ENCODE data around the gene ESRRA. TPM values are rescaled to one million over a fixed set of nuclear protein-coding genes. Genes with fewer than 3 reads are reported as not detected.
A peak's percentile ranks its signal among the peaks of the same experiment; 100 is the strongest.

Gene ESRRA
- total RNA-seq, 2 donors from 2014 or later: 40.5 to 42.4 TPM

DNA sequence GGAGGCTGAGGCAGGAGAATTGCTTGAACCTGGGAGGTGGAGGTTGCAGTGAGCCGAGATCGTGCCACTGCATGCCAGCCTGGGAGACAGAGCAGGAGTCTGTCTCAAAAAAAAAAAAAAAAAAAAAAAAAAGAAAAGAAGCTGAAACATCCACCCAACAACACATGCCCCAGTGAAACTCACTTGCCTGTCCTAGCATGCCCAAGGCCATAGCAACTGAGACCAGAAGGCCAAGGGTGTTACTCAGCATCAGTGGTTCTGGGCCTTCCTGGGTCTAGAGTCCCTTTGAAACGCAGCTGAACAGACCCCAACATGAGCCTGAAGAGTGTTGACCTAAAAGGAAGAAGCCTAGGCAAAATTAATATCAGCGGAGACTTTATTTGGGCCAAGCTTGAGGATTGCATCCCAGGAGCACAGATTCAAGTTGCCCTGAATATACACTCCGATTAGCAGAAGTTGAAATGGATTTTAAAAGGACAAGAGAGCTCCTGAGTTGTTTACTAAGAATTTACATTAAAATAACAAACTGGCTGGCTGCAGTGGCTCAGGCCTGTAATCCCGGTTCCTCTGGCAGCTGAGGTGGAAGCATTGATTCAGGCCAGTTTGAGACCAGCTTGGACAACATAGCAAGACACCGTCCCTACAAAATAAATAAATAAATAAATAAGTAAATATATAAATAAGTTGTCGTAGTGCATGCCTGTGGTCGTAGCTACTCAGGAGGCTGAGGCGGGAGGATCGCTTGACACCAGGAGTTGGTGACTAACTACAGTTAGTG lies 19.6 kb downstream of the ESRRA start:
- H3K27ac Mint-ChIP-seq: no peak overlapping the region
- peaks cover 2% of the 10 kb centered on the region in 2 donors for H3K36me3 Mint-ChIP-seq (ENCODE audit: insufficient read depth in 2 of 2)
- no peaks in the 10 kb centered on the region for H3K9me3 Mint-ChIP-seq
- no peaks in the 10 kb centered on the region for H3K27me3 Mint-ChIP-seq (ENCODE audit: low read depth)
- H3K4me3 Mint-ChIP-seq: no peak overlapping the region
- peaks cover 20% of the 10 kb centered on the region for H3K4me1 Mint-ChIP-seq (ENCODE audit: low read depth)
- DNase-seq (no peak), ATAC-seq (replicated peaks in 1 of 2) (no peak)

DNA sequence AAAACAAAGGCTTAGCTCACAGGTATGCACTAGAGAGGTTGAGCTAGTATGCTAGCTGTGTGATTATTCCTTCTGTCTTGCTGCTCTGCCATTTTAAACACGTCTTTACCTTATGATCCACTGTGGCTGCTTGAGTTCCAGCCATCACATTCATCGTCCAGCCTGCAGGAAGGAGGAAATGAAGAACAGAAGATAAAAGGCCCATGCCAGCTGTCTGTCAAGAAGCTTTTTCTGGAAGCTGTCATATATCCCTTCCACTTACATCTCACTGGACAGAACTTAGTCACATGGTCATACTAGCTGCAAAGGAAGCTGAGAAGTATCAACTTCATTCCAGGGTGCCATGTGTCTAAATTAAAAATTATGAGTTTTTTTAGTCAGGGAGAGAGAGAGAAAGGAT lies 22.1 kb downstream of the ESRRA start:
- Mint-ChIP-seq H3K27me3 (ENCODE audit: low read depth) (no peaks in the 10 kb centered on the region), H3K9me3 (no peaks in the 10 kb centered on the region), H3K4me3 (no peak overlapping the region), H3K27ac (no peak overlapping the region), H3K36me3 (ENCODE audit: insufficient read depth in 2 of 2) (no peaks in the 10 kb centered on the region), H3K4me1 (ENCODE audit: low read depth) (peaks cover 10% of the 10 kb centered on the region)
- ATAC-seq (replicated peaks in 1 of 2) (no peak), DNase-seq (no peak)

DNA sequence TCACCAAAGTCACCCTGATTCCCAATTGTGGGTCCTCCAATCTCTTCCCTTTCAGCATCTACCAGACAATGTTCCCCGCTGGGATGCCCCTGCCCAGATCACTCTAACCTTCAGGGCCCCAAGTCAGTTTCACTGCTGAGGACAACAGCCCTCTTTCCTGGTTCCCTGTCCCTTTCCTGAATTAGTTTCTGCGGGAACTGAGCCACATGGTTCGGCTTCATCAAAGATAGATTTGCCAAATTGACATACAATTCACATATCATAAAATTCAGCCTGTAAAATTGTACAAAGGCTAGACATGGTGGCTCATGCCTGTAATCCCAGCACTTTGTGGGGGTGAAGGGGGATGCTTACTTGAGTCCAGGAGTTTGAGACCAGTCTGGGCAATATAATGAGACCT lies 22.7 kb downstream of the ESRRA start:
- DNase-seq: no peak
- Mint-ChIP-seq H3K9me3 (no peaks in the 10 kb centered on the region), H3K27ac (no peak overlapping the region), H3K36me3 (ENCODE audit: insufficient read depth in 2 of 2) (no peaks in the 10 kb centered on the region), H3K27me3 (ENCODE audit: low read depth) (no peaks in the 10 kb centered on the region), H3K4me1 (ENCODE audit: low read depth) (peaks cover 10% of the 10 kb centered on the region), H3K4me3 (no peak overlapping the region)
- ATAC-seq (replicated peaks in 1 of 2): no peak

DNA sequence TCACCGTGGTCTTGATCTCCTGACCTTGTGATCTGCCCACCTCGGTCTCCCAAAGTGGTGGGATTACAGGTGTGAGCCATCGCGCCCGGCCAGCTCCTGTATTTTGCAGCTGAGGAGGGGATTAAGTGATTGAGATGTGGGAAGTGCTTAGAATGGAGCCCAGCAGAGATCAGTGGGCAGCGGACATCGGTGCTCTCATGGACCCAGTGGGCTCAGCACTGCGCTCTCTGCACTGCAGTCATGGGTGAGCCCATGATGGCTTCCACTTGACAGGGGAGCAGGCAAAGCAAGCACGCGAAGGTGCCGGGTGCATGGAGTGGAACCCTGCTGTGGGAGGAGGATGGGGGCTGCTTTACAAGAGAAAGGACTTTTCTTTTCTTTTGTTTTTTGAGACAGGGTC lies 25.6 kb downstream of the ESRRA start:
- Mint-ChIP-seq H3K27me3 (ENCODE audit: low read depth) (no peaks in the 10 kb centered on the region), H3K9me3 (no peaks in the 10 kb centered on the region), H3K36me3 (ENCODE audit: insufficient read depth in 2 of 2) (no peaks in the 10 kb centered on the region), H3K4me1 (ENCODE audit: low read depth) (peaks cover 20% of the 10 kb centered on the region), H3K27ac (no peak overlapping the region), H3K4me3 (no peak overlapping the region)
- DNase-seq (no peak), ATAC-seq (replicated peaks in 1 of 2) (no peak)

DNA sequence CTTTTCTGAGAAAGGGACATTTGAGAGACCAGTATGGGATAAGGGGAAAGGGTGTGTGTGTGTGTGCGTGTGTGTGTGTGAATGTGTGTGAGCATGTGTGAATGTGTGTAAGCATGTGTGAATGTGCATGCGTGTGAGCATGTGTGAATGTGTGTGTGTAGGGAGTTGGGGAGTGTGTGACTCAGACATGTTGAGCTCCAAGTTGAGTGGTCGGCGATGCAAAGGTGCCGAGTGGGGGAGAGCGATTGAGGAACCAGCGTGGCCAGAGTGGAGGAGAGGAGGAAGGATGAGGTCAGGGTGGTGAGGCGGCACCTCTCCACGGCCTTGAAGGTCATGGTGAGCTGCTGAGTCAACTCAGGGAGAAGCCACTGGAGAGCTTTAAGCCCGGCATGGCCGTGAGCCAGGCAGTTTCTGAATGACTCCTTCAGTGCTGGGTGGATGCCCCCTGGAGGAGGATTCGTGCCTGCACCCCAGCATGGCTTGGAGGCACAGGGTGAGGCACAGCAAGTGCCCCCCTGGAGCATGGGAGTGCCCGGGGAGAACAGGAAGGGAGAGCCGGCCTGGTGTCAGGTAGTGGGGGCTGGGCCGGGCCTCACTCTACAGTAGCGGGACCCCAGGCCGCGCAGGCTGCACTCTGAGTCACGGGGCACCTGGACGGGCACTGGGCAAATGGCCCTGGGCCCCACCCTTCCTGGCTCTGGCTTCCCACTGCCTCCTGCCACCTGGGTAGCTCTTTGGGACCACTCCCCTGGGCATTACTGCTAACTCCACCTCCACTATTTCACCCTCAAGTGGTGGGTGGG lies 26.4 kb downstream of the ESRRA start:
- H3K27me3 Mint-ChIP-seq (ENCODE audit: low read depth): no peaks in the 10 kb centered on the region
- ATAC-seq (replicated peaks in 1 of 2): peak; percentile 88 to 91
- H3K27ac Mint-ChIP-seq: peak overlapping the region; percentile 6
- peak overlapping the region; percentile 32 to 40 for H3K4me3 Mint-ChIP-seq
- peaks cover 20% of the 10 kb centered on the region for H3K4me1 Mint-ChIP-seq (ENCODE audit: low read depth)
- no peaks in the 10 kb centered on the region for H3K9me3 Mint-ChIP-seq
- no peaks in the 10 kb centered on the region for H3K36me3 Mint-ChIP-seq (ENCODE audit: insufficient read depth in 2 of 2)
- peak; percentile 89 to 92 for DNase-seq

DNA sequence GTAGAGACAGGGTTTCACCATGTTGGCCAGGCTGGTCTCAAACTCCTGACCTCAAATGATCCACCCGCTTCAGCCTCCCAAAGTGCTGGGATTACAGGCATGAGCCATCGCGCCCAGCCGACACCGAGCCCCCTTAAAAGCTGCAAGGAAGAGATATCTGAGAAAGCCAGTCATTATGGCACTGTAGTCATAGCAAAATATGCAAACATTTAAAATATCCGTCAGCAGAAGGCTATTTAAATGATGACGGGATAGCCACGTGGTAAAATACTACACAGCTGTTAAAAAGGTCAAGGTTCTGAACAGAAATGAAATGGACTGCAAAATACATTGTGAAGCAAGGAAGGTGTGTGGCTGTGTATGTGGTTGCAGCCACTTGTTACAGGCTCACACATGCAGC lies 28.2 kb downstream of the ESRRA start:
- DNase-seq (no peak), ATAC-seq (replicated peaks in 1 of 2) (no peak)
- Mint-ChIP-seq H3K27me3 (ENCODE audit: low read depth) (no peaks in the 10 kb centered on the region), H3K4me3 (no peak overlapping the region), H3K36me3 (ENCODE audit: insufficient read depth in 2 of 2) (peaks cover 0 to 5% of the 10 kb centered on the region in 2 donors), H3K9me3 (no peaks in the 10 kb centered on the region), H3K27ac (no peak overlapping the region), H3K4me1 (ENCODE audit: low read depth) (peaks cover 30% of the 10 kb centered on the region)

DNA sequence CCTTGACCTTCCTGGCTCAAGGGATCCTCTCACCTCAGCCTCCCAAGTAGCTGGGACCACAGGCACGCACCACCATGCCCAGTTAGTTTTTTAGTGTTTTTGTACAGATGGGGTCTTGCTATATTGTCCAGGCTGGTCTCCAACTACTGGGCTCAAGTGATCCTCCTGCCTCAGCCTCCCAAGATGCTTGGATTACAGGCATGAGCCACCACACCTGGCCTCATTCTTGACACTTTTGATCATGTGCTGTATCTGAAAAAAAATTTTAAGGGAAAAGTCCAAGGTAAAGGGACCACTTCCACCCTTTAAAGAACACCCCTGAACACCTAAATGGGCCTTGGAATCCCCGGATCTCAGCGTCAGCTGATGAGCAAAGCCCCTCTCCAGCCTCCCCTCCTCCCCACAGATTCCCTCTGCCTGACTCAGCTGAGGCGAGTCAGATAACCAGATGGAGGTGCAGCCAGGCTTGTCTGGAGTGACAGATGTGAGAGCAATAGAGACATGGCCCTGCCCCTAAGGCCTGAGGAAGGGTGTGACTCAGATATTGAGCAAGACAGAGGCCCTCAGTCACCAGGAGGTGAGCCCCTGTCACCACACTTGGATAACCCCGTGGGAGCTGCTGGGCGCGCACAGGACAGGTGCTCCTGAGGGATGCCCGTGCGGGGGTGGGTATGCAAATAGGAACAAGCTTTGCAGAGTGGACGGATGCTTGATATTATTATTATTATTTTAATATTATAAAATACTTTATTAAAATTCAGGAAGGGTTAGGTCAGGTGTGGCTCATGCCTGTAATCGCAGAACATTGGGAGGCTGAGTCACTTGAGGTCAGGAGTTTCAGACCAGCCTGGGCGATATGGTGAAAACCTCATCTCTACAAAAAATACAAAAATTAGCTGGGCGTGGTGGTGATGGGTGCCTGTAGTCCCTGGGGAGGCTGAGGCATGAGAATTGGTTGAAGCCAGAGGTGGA lies 29.7 kb downstream of the ESRRA start:
- H3K4me1 Mint-ChIP-seq (ENCODE audit: low read depth): peaks cover 44% of the 10 kb centered on the region
- ATAC-seq (replicated peaks in 1 of 2) (peak; percentile 73 to 75), DNase-seq (peak; percentile 62 to 76)
- no peaks in the 10 kb centered on the region for H3K27me3 Mint-ChIP-seq (ENCODE audit: low read depth)
- H3K4me3 Mint-ChIP-seq: peak overlapping the region; percentile 17 to 42
- H3K27ac Mint-ChIP-seq: peak overlapping the region; percentile 68
- peaks cover 0 to 9% of the 10 kb centered on the region in 2 donors for H3K36me3 Mint-ChIP-seq (ENCODE audit: insufficient read depth in 2 of 2)
- H3K9me3 Mint-ChIP-seq: no peaks in the 10 kb centered on the region

DNA sequence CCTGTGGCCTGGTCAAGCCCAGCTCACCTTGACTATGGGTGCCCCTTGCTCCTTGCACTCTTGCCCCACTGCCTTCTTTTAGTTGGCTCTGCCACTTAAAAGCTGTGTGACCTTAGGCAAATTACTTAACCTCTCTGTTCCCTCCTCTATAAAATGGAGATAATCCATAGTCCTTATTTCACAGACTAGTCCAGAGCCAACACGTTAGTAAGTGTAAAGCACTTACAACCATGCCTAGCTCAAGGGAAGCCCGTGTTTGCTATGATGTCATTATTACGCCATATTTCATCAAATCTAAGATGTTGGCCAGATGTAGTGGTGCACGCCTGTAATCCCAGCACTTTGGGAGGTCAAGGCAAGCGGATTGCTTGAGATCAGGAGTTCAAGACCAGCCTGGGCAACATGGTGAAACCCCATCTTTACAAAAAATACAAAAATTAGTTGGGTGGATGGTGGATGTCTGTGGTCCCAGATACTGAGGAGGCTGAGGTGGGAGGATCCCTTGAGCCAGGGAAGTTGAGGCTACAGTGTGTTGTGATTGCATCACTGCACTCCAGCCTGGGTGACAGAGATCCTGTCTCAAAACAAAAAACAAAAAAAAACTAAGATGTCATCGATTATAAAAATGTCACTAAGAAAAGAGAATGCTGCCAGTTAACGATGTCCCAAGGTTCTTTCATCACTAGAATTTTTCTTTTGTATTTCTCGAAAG lies 32.4 kb downstream of the ESRRA start:
- no peak for ATAC-seq (replicated peaks in 1 of 2)

DNA sequence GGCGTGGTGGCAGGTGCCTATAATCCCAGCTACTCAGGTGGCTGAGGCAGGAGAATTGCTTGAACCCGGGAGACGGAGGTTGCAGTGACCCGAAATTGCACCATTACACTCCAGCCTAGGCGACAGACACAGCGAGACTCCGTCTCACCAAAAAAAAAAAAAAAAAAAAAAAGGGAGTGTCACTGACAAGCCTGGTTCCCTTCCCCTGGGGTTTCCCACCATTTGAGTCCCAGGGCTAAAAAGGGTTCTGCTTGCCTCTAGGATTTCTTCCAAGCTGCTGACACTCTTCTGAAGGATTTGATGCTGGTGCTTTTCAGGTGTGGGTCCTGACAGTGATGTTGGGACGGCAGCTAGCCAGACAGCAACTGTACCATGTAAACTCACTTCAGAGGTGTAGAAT lies 33.4 kb downstream of the ESRRA start:
- ATAC-seq (replicated peaks in 1 of 2) (no peak), DNase-seq (no peak)
- H3K36me3 Mint-ChIP-seq (ENCODE audit: insufficient read depth in 2 of 2): peaks cover 0 to 12% of the 10 kb centered on the region in 2 donors
- peak overlapping the region; percentile 87 to 96 for H3K4me3 Mint-ChIP-seq
- peaks cover 60% of the 10 kb centered on the region for H3K4me1 Mint-ChIP-seq (ENCODE audit: low read depth)
- H3K27ac Mint-ChIP-seq: peak overlapping the region; percentile 82
- H3K27me3 Mint-ChIP-seq (ENCODE audit: low read depth): no peaks in the 10 kb centered on the region
- H3K9me3 Mint-ChIP-seq: no peaks in the 10 kb centered on the region

More for the DNA sequence above, 32.4 kb downstream of the ESRRA start:
- H3K4me3 Mint-ChIP-seq: peak overlapping the region in 1 of 2 donors; percentile 87
- H3K9me3 Mint-ChIP-seq: no peaks in the 10 kb centered on the region
- H3K4me1 Mint-ChIP-seq (ENCODE audit: low read depth): peaks cover 56% of the 10 kb centered on the region
- peaks cover 0 to 12% of the 10 kb centered on the region in 2 donors for H3K36me3 Mint-ChIP-seq (ENCODE audit: insufficient read depth in 2 of 2)
- peak overlapping the region; percentile 48 for H3K27ac Mint-ChIP-seq
- no peak for DNase-seq
- no peaks in the 10 kb centered on the region for H3K27me3 Mint-ChIP-seq (ENCODE audit: low read depth)

DNA sequence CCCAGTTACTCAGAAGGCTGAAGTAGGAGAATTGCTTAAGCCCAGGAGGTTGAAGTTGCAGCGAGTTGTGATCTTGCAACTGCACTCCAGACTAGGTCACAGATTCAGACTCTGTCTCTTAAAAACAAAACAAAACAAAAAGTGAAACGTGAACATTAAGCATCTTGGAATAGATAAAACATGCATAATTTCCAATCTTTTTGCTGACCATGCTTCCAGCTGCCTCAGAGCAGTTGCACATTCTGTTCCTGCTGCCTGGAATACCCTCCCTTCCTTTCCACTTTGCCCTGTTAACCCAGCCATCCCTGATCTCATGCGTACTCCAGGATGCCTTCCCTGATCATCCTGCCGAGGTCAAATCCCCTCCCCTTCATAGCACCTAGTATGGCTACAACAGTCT lies 34.0 kb downstream of the ESRRA start:
- ATAC-seq (replicated peaks in 1 of 2): no peak
- no peak for DNase-seq
- H3K9me3 Mint-ChIP-seq: no peaks in the 10 kb centered on the region
- peaks cover 60% of the 10 kb centered on the region for H3K4me1 Mint-ChIP-seq (ENCODE audit: low read depth)
- no peaks in the 10 kb centered on the region for H3K27me3 Mint-ChIP-seq (ENCODE audit: low read depth)
- H3K4me3 Mint-ChIP-seq: peak overlapping the region; percentile 87 to 96
- H3K36me3 Mint-ChIP-seq (ENCODE audit: insufficient read depth in 2 of 2): peaks cover 0 to 12% of the 10 kb centered on the region in 2 donors
- peak overlapping the region; percentile 82 for H3K27ac Mint-ChIP-seq

DNA sequence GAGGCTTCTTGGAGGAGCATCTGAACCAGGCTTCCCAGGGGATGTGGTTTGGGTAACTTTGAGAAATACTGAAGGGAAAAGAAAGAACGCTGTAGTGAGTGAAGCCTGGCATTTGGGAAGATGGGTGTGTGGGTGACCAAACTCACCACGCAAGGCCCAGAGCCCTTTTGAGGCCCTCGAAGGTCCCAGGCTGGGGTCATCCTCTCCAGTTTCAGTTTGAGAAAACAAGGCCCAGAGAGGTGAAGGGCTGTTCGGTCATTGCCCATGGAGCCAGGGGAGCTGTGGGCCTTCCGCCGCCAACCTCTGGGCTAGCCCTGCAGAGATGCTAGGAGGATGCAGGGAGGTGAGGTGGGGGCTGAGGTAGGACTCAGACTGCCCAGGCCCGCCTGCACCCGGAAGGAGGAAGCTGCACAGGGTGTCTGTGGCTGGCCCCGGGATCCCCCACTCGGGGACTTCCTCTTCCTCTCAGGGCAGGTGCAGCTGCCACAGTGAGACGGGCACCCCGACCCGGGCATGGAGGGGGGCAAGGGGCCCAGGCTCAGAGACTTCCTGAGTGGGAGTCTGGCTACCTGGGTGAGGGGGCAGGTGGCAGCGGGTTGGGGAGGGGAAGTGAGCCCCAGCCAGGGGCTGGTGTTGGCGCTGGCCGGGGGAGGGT lies 34.6 kb downstream of the ESRRA start, which contains the start of gene CCDC88B:
Gene CCDC88B (plus strand): TSS at position 451 of the 655 bp plus-strand sequence. CDS start 63 bp downstream, at position 514.
- Mint-ChIP-seq H3K9me3 (no peaks in the 10 kb centered on the region), H3K36me3 (ENCODE audit: insufficient read depth in 2 of 2) (peaks cover 0 to 13% of the 10 kb centered on the region in 2 donors), H3K4me1 (ENCODE audit: low read depth) (peaks cover 58% of the 10 kb centered on the region), H3K4me3 (peak within 1 kb of the TSS; percentile 87 to 96), H3K27me3 (ENCODE audit: low read depth) (no peaks in the 10 kb centered on the region), H3K27ac (peak within 1 kb of the TSS; percentile 97)
- ATAC-seq (replicated peaks in 1 of 2): peak; percentile 78 to 83
- DNase-seq: peak; percentile 89

Data from activated T-cell treated with anti-CD3 and anti-CD28 coated beads, Interleukin-2, amount 50 U/mL, for 72 hours (primary cell).